Stomach (tissue), 9 donors: Measurements from ENCODE around the gene KRT222. TPM values are rescaled to one million over a fixed set of nuclear protein-coding genes. Genes with fewer than 3 reads are reported as not detected.
A peak's percentile ranks its signal among the peaks of the same experiment; 100 is the strongest.

Experiments used
- DNase-seq, 2 donors: peaks; one replicate each; pipeline versions ENCODE4 v3.0.0 to v3.0.0-alpha.2; 2013 to 2019
- H3K27ac ChIP-seq, 5 donors: fragments of 200-600 bp in 4 of 5; sonication (generic) in 4 of 5; one replicate each; pipeline ENCODE4 v1.5.1; 2013 to 2019; ENCODE audit warnings: mild to moderate bottlenecking in 1 of 5, moderate library complexity in 1 of 5
- H3K27me3 ChIP-seq, 3 donors: fragments of 200-600 bp; sonication (generic); one replicate each; pipeline ENCODE4 v1.5.1; 2017 to 2019; ENCODE audit warnings: mixed run types in 1 of 3
- H3K36me3 ChIP-seq, 4 donors: fragments of 200-600 bp; sonication (generic); 1 replicate in 3 of 4; 2 replicates in 1 of 4; pipeline ENCODE4 v1.5.1; 2016 to 2019
- H3K4me1 ChIP-seq, 4 donors: fragments of 200-600 bp; sonication (generic); one replicate each; pipeline ENCODE4 v1.5.1; 2016 to 2019
- H3K4me3 ChIP-seq, 4 donors: fragments of 200-600 bp; sonication (generic) in 3 of 4; one replicate each; pipeline ENCODE4 v1.5.1; 2016 to 2019; ENCODE audit warnings: mild to moderate bottlenecking in 1 of 4
- H3K9me3 ChIP-seq, 4 donors: fragments of 200-600 bp; sonication (generic); one replicate each; pipeline ENCODE4 v1.5.1; 2016 to 2019
- EP300 ChIP-seq: sonication (generic); formaldehyde crosslinking; IDR thresholded peaks from one replicate; pipeline ENCODE4 v1.6.1; 2017; ENCODE audit warnings: antibody characterized with exemption
- POLR2A ChIP-seq, 4 donors: fragments of 450-650 bp; IDR thresholded peaks; one replicate each; pipeline ENCODE4 v1.6.1; 2016; ENCODE audit warnings: antibody characterized with exemption in 4 of 4, control low read depth in 2 of 4, mild to moderate bottlenecking in 1 of 4, moderate library complexity in 1 of 4
- POLR2AphosphoS5 ChIP-seq, 3 donors: sonication (generic); formaldehyde crosslinking; IDR thresholded peaks; one replicate each; pipeline ENCODE4 v1.6.1; 2016; ENCODE audit warnings: antibody characterized with exemption in 3 of 3
- WGBS, 5 donors: extraction: QIAGEN DNeasy Blood & Tissue Kit in 3 of 5; methylation state at CpG; one replicate each; pipeline versions ENCODE4 v1.1.5 to v1.1.7; 2013 to 2018; 5-methylcytosine and 5-hydroxymethylcytosine counted together
- intact Hi-C: fragments of 100-400 bp; cut with DNase I; formaldehyde crosslinking; loops from one replicate; pipeline ENCODE4 v1.15.1; 2023; ENCODE audit warnings: low total_unique reads
- polyA plus RNA-seq, 3 donors: library from polyadenylated mRNA; stranded (reverse); fragments of 200-250 nt; gene quantifications; one replicate each; pipeline ENCODE4 v1.2.3, GENCODE V29; 2013
- total RNA-seq, 5 donors: library from RNA; depleted of rRNA; stranded (reverse); fragments of >200 nt; gene quantifications; one replicate each; pipeline versions ENCODE4 v1.1.0 to v1.2.3, GENCODE V29; 2014 to 2016
- TF ChIP-seq, protein P1 (sequence below), 7 experiments: fragments of 450-650 bp in 4 of 7; fragments of 200-600 bp in 3 of 7; sonication (generic) in 3 of 7; IDR thresholded peaks; one replicate each; pipeline ENCODE4 v1.5.1; 2016 to 2019; ENCODE audit warnings: antibody characterized with exemption in 7 of 7, control low read depth in 2 of 7, mild to moderate bottlenecking in 1 of 7
- donor health status: healthy with polysubstance abuse.
- donor health status: Bipolar disorder and iron deficiency.
- donor health status: healthy.

The KRT222 gene
- total and polyA plus RNA-seq, 8 donors, result 0.33 to 2.8 (median 0.83) TPM; not detected in 4

- no peak for DNase-seq
- peaks cover 0 to 21% (median 6%) of the 10 kb centered on the region in 3 donors for H3K27me3 ChIP-seq
- intact Hi-C loops, result no loop called here
- no peak for TF ChIP-seq POLR2A (IDR thresholded peaks at IDR 0.05)
- TF ChIP-seq POLR2AphosphoS5 (IDR thresholded peaks at IDR 0.05), result no peak
- TF ChIP-seq, protein P1, sequence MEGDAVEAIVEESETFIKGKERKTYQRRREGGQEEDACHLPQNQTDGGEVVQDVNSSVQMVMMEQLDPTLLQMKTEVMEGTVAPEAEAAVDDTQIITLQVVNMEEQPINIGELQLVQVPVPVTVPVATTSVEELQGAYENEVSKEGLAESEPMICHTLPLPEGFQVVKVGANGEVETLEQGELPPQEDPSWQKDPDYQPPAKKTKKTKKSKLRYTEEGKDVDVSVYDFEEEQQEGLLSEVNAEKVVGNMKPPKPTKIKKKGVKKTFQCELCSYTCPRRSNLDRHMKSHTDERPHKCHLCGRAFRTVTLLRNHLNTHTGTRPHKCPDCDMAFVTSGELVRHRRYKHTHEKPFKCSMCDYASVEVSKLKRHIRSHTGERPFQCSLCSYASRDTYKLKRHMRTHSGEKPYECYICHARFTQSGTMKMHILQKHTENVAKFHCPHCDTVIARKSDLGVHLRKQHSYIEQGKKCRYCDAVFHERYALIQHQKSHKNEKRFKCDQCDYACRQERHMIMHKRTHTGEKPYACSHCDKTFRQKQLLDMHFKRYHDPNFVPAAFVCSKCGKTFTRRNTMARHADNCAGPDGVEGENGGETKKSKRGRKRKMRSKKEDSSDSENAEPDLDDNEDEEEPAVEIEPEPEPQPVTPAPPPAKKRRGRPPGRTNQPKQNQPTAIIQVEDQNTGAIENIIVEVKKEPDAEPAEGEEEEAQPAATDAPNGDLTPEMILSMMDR (IDR thresholded peaks at IDR 0.05), result no peak
- no peak for TF ChIP-seq EP300
- WGBS, 5 donors, result 50 to 60% (median 57%) methylated on average over 3 of the region's 3 CpGs
- H3K4me3 ChIP-seq, result no peak overlapping the region
- no peaks in the 10 kb centered on the region for H3K9me3 ChIP-seq
- H3K4me1 ChIP-seq, result peaks cover 0 to 19% (median 12%) of the 10 kb centered on the region in 4 donors
- H3K27ac ChIP-seq, result no peak overlapping the region
- H3K36me3 ChIP-seq, result peaks cover 0 to 6% (median 2%) of the 10 kb centered on the region in 4 donors
Observed at GRCh38 chr17:40622509-40622928, 42.5 kb downstream of the KRT222 start.

DNA sequence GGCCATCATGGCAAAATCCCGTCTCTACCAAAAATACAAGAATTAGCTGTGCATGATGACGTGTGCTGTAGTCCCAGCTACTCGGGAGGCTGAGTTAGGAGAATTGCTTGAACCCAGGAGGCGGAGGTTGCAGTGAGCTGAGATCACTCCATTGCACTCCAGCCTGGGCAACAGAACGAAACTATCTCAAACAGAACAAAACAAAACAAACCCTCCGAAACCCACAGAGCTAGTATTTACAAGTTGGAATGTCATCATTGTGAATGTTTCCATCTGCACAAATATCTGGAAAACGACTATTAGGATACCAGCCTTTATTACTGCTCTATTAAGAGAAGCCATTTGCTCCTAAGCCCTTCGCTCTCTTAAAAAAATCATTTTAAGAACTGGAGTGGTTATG is 43.4 kb downstream of the KRT222 start:
- H3K4me3 ChIP-seq, result no peak overlapping the region
- H3K27me3 ChIP-seq, result peaks cover 0 to 30% (median 6%) of the 10 kb centered on the region in 3 donors
- H3K9me3 ChIP-seq, result no peaks in the 10 kb centered on the region
- peaks cover 0 to 19% (median 12%) of the 10 kb centered on the region in 4 donors for H3K4me1 ChIP-seq
- WGBS, 5 donors, result 63 to 70% (median 64%) methylated on average over 8 of the region's 8 CpGs
- intact Hi-C loops, result no loop called here
- TF ChIP-seq, protein P1 (IDR thresholded peaks at IDR 0.05), result no peak
- TF ChIP-seq EP300, result no peak
- TF ChIP-seq POLR2A (IDR thresholded peaks at IDR 0.05), result no peak
- TF ChIP-seq POLR2AphosphoS5 (IDR thresholded peaks at IDR 0.05), result no peak
- peak overlapping the region in 3 of 5 donors; percentile 23 to 40 (median 36) for H3K27ac ChIP-seq
- no peaks in the 10 kb centered on the region for H3K36me3 ChIP-seq
- DNase-seq, result no peak

DNA sequence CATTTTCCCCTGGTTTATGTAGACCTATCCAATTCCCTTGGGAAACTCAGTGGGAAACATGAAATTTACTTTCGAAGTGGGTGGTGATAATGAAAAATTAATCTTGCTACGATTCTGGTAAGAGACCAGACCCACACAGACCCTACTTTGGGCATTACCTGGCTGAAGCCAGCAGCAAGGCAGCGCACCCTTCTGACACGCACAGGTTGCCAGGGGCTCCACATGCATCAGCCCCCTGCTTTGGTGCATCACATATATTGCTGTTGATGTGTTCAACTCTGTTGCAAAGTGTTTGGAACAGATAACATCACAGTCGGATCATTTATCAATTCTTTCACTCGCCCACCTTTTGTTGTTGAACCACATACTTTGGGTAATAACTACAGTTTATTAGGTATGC is 44.0 kb downstream of the KRT222 start:
- TF ChIP-seq, protein P1 (IDR thresholded peaks at IDR 0.05), result no peak
- TF ChIP-seq POLR2A (IDR thresholded peaks at IDR 0.05), result no peak
- no peak for TF ChIP-seq EP300
- WGBS, 5 donors, result 84 to 92% (median 85%) methylated on average over 6 of the region's 6 CpGs
- Histone ChIP-seq H3K27me3 (peaks cover 0 to 35% (median 6%) of the 10 kb centered on the region in 3 donors), H3K27ac (peak overlapping the region in 4 of 5 donors; percentile 5 to 40 (median 30)), H3K4me1 (peaks cover 0 to 19% (median 14%) of the 10 kb centered on the region in 4 donors), H3K4me3 (no peak overlapping the region), H3K9me3 (no peaks in the 10 kb centered on the region), H3K36me3 (no peaks in the 10 kb centered on the region)
- intact Hi-C loops, result no loop called here
- no peak for DNase-seq

DNA sequence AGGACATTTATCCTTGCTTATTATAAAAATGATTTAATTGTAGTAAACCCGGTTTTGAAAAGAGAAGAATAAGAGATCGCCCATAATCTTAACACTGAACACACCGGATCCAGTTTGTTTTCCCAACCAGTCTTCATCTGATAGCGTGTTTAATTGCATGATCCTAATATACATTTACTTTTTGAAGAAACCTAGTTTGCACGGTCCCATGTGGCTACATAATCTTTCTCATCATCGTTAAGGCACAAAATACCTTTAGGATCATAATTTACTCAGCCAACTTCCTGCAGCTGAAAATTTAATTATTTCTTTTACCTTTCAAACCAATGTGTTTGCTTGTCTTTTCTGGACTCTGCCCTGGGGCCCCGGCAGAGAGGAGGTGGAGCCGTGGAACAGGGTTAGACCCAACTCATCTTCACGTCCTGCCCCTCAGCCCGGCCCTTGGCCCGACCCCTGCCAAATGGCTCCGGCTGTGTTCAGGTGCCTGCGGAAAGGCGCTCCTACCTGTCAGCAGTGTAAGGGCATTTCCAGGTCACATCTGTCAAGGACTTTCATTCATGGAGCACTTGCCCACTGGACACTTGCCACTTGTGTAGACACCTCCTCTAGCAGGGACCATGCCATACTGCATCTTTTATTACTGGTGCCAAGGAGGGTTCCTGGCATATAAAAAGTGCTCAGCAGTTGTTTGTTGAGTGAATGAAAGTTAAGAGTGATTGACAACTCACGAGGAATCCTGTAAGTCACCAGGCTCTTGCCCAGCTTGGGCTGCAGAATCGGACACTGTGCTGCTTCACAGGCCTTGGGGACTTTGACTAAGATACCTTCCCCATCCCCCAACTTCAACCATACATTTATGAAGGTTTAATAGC is 46.0 kb downstream of the KRT222 start:
- Histone ChIP-seq H3K27me3 (peaks cover 0 to 52% (median 6%) of the 10 kb centered on the region in 3 donors), H3K9me3 (no peaks in the 10 kb centered on the region), H3K36me3 (no peaks in the 10 kb centered on the region), H3K4me1 (peaks cover 0 to 25% (median 16%) of the 10 kb centered on the region in 4 donors), H3K4me3 (no peak overlapping the region), H3K27ac (no peak overlapping the region)
- intact Hi-C loops, result loop anchor here (10.0 kb wide), 1 partner anchor 166 kb away; the partner anchor contains the start of gene KRT27
- WGBS, 5 donors, result 37 to 70% (median 43%) methylated on average over 16 of the region's 16 CpGs
- TF ChIP-seq, protein P1 (IDR thresholded peaks at IDR 0.05), result no peak
- TF ChIP-seq EP300 (no peak), POLR2A (IDR thresholded peaks at IDR 0.05) (no peak), POLR2AphosphoS5 (IDR thresholded peaks at IDR 0.05) (no peak)
- DNase-seq, result no peak
